ENCODE data around the gene ITGA4. TPM values are rescaled to one million over a fixed set of nuclear protein-coding genes. Genes with fewer than 3 reads are reported as not detected.

ITGA4 gene
- polyA plus RNA-seq, 1 donor (not counting 4 experiments of a cell fraction or from before 2014, with no cell fraction given), result 4.7 TPM

DNA sequence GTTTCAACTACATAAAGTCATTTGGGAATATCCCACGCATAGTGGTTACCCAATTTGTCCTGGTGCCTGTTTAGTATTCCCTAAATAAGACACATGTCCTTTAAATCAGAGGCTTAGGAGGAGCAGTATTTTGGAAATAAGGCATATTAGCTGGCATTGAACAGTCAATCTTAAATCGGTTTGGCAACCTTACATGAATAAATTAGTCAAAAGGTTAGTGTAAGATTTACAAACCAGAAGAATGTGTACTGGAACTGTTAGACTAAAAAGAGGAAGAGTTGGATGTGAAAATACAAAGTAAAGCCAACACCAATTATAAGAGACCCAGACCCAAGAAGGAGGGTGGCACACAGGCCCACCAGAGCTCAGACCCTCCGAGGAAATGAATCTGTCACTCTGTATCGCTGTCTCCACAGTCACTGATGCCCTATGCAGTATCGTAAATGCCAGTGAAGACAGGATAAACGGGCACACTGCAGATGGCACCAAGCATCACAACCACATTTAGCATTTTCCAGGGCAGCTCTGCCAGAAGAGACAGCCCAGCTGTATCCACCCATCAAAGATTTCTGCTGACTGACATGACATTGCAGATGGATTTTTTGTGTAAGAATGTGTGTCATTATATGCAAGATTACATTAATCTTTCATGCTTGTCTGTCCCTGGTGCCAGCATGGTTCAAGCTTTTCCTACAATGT is 109.3 kb downstream of the ITGA4 start:
- DNase-seq (ENCODE audit: low read depth, low spot score) (no peak), FAIRE-seq (no peak)
- Histone ChIP-seq H3K9me1 (ENCODE audit: control insufficient read depth, extremely low read depth, insufficient read depth, low read length) (no peaks in the 10 kb centered on the region), H3K9ac (ENCODE audit: control insufficient read depth, extremely low read depth, insufficient read depth, low read length) (no peak overlapping the region), H3K27me3 (ENCODE audit: control insufficient read depth, extremely low read depth, insufficient read depth, low read length) (no peaks in the 10 kb centered on the region), H4K20me1 (ENCODE audit: control insufficient read depth, extremely low read depth, insufficient read depth, low read length) (no peaks in the 10 kb centered on the region), H3K4me3 (ENCODE audit: control insufficient read depth in 2 of 3, extremely low read depth in 1 of 3, insufficient read depth in 2 of 3, low read depth in 1 of 3, low read length in 3 of 3) (no peak overlapping the region), H3K27ac (ENCODE audit: control insufficient read depth, insufficient read depth, low read length) (no peak overlapping the region), H3K4me2 (ENCODE audit: control insufficient read depth, extremely low read depth, insufficient read depth, low read depth, low read length) (no peak overlapping the region), H3K4me1 (ENCODE audit: control insufficient read depth, extremely low read depth, insufficient read depth, low read length) (no peaks in the 10 kb centered on the region), H3K79me2 (ENCODE audit: control insufficient read depth, insufficient read depth, low read length) (no peaks in the 10 kb centered on the region), H3K36me3 (ENCODE audit: control insufficient read depth in 2 of 2, extremely low read depth in 1 of 2, insufficient read depth in 2 of 2, low read length in 2 of 2) (no peaks in the 10 kb centered on the region), H2AFZ (ENCODE audit: control insufficient read depth, low read length) (no peak overlapping the region), H3K9me3 (ENCODE audit: control insufficient read depth, low read depth, low read length) (no peaks in the 10 kb centered on the region)
- dilution Hi-C loops (cut with MboI; ENCODE audit: extremely low pct_ligation_motif_present, low sequenced_read_pairs), result no loop called here
- TF ChIP-seq EZH2 (IDR thresholded peaks at IDR 0.05; ENCODE audit: low read length), result no peak
- TF ChIP-seq, protein P1, sequence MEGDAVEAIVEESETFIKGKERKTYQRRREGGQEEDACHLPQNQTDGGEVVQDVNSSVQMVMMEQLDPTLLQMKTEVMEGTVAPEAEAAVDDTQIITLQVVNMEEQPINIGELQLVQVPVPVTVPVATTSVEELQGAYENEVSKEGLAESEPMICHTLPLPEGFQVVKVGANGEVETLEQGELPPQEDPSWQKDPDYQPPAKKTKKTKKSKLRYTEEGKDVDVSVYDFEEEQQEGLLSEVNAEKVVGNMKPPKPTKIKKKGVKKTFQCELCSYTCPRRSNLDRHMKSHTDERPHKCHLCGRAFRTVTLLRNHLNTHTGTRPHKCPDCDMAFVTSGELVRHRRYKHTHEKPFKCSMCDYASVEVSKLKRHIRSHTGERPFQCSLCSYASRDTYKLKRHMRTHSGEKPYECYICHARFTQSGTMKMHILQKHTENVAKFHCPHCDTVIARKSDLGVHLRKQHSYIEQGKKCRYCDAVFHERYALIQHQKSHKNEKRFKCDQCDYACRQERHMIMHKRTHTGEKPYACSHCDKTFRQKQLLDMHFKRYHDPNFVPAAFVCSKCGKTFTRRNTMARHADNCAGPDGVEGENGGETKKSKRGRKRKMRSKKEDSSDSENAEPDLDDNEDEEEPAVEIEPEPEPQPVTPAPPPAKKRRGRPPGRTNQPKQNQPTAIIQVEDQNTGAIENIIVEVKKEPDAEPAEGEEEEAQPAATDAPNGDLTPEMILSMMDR (optimal IDR thresholded peaks at IDR 0.05 in 1 of 3, IDR thresholded peaks at IDR 0.05 in 1 of 3, conservative IDR thresholded peaks at IDR 0.05 in 1 of 3; ENCODE audit: extremely low read depth in 1 of 3, insufficient read depth in 2 of 3, low read length in 3 of 3), result no peak

DNA sequence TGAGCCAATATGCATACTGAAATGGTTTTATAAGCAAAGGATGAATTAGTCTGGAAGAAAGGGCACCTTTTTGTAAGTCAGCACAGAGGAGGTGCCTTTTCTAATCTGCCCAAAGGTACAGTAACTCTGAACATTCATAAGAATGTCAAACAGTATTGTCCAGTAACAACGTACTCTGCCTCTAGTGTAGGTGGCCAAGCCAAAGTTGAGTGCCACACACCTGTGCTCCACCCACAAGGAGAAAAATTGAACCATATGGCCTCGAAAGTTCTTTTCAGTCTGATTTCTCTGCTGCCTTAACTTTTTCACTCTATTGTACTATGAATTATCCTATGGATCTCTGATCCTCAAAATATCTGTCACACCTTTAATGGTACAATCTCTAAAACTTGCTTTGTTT is 112.9 kb downstream of the ITGA4 start:
- DNase-seq (ENCODE audit: low read depth, low spot score), result no peak

More for the DNA sequence above, 112.9 kb downstream of the ITGA4 start:
- Histone ChIP-seq H3K79me2 (ENCODE audit: control insufficient read depth, insufficient read depth, low read length) (no peaks in the 10 kb centered on the region), H3K4me1 (ENCODE audit: control insufficient read depth, extremely low read depth, insufficient read depth, low read length) (peaks cover 2% of the 10 kb centered on the region), H3K4me3 (ENCODE audit: control insufficient read depth in 2 of 3, extremely low read depth in 1 of 3, insufficient read depth in 2 of 3, low read depth in 1 of 3, low read length in 3 of 3) (no peak overlapping the region), H4K20me1 (ENCODE audit: control insufficient read depth, extremely low read depth, insufficient read depth, low read length) (no peaks in the 10 kb centered on the region), H3K36me3 (ENCODE audit: control insufficient read depth in 2 of 2, extremely low read depth in 1 of 2, insufficient read depth in 2 of 2, low read length in 2 of 2) (no peaks in the 10 kb centered on the region), H3K9me1 (ENCODE audit: control insufficient read depth, extremely low read depth, insufficient read depth, low read length) (no peaks in the 10 kb centered on the region), H3K27me3 (ENCODE audit: control insufficient read depth, extremely low read depth, insufficient read depth, low read length) (no peaks in the 10 kb centered on the region), H3K4me2 (ENCODE audit: control insufficient read depth, extremely low read depth, insufficient read depth, low read depth, low read length) (no peak overlapping the region), H3K9ac (ENCODE audit: control insufficient read depth, extremely low read depth, insufficient read depth, low read length) (no peak overlapping the region), H3K9me3 (ENCODE audit: control insufficient read depth, low read depth, low read length) (no peaks in the 10 kb centered on the region), H3K27ac (ENCODE audit: control insufficient read depth, insufficient read depth, low read length) (no peak overlapping the region), H2AFZ (ENCODE audit: control insufficient read depth, low read length) (no peak overlapping the region)
- dilution Hi-C loops (cut with MboI; ENCODE audit: extremely low pct_ligation_motif_present, low sequenced_read_pairs), result no loop called here
- no peak for FAIRE-seq
- TF ChIP-seq, protein P1 (optimal IDR thresholded peaks at IDR 0.05 in 1 of 3, IDR thresholded peaks at IDR 0.05 in 1 of 3, conservative IDR thresholded peaks at IDR 0.05 in 1 of 3; ENCODE audit: extremely low read depth in 1 of 3, insufficient read depth in 2 of 3, low read length in 3 of 3), result no peak
- TF ChIP-seq EZH2 (IDR thresholded peaks at IDR 0.05; ENCODE audit: low read length), result no peak

Measured in keratinocyte (primary cell).